ENCODE data around the gene NAV3. TPM values are rescaled to one million over a fixed set of nuclear protein-coding genes. Genes with fewer than 3 reads are reported as not detected.

NAV3 gene
- total and polyA plus RNA-seq, 10 donors = 0.74 to 111 (median 40.4) TPM

DNA sequence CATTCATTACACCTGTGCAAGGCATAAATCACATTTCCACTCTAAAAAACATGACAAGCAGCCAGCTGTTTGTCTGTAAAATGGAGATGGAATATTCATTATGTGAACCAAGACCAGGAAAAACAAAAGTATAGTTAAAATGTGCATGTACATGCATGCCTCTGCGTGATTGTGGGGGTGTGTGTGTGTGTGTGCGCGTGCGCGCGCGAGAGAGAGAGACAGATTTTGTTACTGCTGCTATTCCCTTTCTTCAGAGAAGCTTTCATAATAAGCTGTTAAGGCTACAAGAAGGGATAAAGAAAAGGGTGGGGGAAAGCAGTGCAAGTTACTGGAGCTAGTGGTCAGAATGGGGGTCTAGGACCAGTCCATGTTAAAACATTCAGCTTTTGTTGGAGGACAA, 430.3 kb downstream of the NAV3 start:
- H3K4me1 ChIP-seq = no peaks in the 10 kb centered on the region
- H3K36me3 ChIP-seq = no peaks in the 10 kb centered on the region
- whole genome bisulfite sequencing, 5 donors = 85 to 100% (median 97%) methylated on average over 7 of the region's 7 CpGs
- H3K4me3 ChIP-seq = no peak overlapping the region
- no peak overlapping the region for H3K27ac ChIP-seq
- DNase-seq = no peak
- H3K9me3 ChIP-seq = peaks cover 0 to 17% (median 8%) of the 10 kb centered on the region in 8 donors
- no peaks in the 10 kb centered on the region for H3K27me3 ChIP-seq (replicated peaks in 1 of 7)
- intact Hi-C loops (cut with DNase I; ENCODE audit: low total_unique reads) = no loop called here
- TF ChIP-seq CTCF (IDR thresholded peaks at IDR 0.05 in 8 of 11, conservative IDR thresholded peaks at IDR 0.05 in 3 of 11) (no peak), POLR2AphosphoS5 (IDR thresholded peaks at IDR 0.05) (no peak), POLR2A (IDR thresholded peaks at IDR 0.05) (no peak)

DNA sequence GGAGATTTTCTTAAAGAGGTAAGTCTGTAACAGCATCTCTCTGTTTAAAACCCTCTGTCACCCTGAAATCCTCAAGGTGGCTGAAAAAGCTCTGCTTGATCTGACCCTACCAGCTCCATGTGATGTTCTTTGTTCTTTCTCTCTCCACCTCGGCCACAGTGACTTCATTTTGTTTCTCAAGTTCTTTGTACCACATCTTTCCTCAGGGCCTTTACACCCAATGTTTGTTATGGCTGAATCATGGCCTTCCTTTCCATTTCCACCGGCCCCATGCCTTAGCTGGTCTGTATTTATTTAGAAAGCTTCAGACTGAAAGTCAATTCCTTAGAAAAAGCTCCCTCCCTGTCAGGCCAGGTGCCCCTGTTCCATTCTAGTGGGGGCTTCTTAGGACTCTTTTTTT, 431.2 kb downstream of the NAV3 start:
- H3K27ac ChIP-seq = no peak overlapping the region
- peaks cover 0 to 15% (median 8%) of the 10 kb centered on the region in 8 donors for H3K9me3 ChIP-seq
- no peak overlapping the region for H3K4me3 ChIP-seq
- H3K36me3 ChIP-seq = no peaks in the 10 kb centered on the region
- no peak for TF ChIP-seq POLR2AphosphoS5 (IDR thresholded peaks at IDR 0.05)
- no peak for TF ChIP-seq CTCF (IDR thresholded peaks at IDR 0.05 in 8 of 11, conservative IDR thresholded peaks at IDR 0.05 in 3 of 11)
- TF ChIP-seq POLR2A (IDR thresholded peaks at IDR 0.05) = no peak
- no peak for DNase-seq
- intact Hi-C loops (cut with DNase I; ENCODE audit: low total_unique reads) = no loop called here
- no peaks in the 10 kb centered on the region for H3K4me1 ChIP-seq
- no peaks in the 10 kb centered on the region for H3K27me3 ChIP-seq (replicated peaks in 1 of 7)
- WGBS, 5 donors = 69 to 79% (median 71%) methylated on average over 2 of the region's 2 CpGs

Data from spleen (tissue), 11 donors.